HG03571 (cell line): ENCODE results near the gene YOD1.

Experiments used
- ATAC-seq: cut with Tn5 transposase; IDR thresholded peaks from one replicate; pipeline ENCODE4 v1.9.1; 2021; ENCODE audit not compliant: unreplicated experiment

YOD1 gene

DNA sequence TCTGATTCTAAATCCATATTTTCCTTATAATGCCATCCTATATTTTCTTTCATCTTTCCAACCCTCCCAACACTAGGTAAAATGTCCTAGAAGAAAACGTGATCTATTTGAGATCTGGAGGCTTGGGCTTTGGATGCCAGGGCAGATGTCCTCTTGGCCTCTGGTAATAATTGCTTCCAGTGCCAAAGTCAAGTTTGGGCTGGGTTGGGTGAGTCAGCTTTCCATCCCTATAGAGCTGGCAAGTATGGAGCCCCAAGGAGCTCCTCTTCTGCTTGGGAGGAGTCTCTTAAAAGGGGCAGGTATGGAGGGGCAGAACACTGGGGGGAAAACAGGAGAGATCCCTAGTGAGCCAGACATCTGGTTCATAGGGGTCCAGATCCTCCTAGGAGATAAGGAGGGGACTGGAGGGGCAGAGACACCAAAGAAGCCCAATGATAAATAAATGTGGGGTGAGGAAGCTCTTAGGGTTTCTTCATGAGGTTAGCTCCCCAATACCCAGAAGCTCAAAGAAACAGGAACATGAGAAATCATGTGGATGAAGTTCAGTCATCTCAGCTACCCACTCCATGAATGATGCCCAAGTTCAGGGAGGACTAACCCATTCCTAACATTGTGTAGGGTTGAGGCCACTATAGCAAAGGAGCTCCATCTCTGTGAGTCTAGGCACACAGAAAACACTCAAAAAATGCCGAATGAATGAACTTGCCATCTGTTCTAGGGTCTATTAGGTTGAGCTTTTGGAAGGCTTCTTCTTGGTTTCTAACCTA lies 21.9 kb downstream of the YOD1 start:
- ATAC-seq, result no peak

DNA sequence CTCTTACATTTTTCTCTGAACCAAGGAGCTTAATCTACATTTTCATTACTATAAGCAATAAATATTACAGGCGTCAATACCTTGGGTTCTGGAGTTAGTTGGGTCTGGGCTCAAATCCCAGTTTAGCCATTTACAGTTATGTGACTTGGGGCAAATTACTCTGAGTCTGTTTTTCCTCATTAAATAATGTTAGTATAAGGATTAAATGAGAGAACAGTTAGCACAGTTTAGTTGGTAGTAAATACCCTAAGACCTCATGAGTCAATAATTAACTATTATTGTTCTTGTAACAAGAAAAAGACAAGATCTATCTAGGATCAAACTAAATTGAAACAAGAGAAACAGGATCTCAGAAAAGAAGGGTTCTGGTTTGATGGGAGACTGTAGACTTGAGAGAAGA lies 23.1 kb downstream of the YOD1 start:
- no peak for ATAC-seq

GRCh38 chr1:207027206-207027777 lies 23.7 kb downstream of the YOD1 start:
- no peak for ATAC-seq

DNA sequence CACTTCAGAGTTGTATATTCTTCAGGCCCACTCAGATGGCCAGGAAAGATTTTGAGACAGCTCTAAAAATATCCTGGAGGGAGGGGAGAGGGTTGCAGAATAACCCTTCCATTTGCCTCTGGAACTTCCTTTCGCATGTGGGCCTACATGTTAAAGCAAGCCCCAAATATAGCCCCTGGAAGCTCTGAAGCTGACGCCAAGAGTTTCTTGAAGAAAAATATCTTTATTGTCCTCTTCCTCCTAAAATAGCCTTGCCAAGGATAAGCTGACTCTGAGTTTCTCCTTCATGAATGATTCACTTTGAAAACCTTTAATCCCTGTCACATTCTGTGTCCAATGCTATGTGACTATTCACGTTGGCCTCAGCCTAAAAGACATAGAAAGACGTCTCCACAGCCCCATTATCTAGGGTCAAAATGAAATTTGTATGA lies 24.9 kb downstream of the YOD1 start:
- ATAC-seq, result no peak

- ATAC-seq, result no peak
Measured at GRCh38 chr1:207025146-207025880, 25.7 kb downstream of the YOD1 start.

DNA sequence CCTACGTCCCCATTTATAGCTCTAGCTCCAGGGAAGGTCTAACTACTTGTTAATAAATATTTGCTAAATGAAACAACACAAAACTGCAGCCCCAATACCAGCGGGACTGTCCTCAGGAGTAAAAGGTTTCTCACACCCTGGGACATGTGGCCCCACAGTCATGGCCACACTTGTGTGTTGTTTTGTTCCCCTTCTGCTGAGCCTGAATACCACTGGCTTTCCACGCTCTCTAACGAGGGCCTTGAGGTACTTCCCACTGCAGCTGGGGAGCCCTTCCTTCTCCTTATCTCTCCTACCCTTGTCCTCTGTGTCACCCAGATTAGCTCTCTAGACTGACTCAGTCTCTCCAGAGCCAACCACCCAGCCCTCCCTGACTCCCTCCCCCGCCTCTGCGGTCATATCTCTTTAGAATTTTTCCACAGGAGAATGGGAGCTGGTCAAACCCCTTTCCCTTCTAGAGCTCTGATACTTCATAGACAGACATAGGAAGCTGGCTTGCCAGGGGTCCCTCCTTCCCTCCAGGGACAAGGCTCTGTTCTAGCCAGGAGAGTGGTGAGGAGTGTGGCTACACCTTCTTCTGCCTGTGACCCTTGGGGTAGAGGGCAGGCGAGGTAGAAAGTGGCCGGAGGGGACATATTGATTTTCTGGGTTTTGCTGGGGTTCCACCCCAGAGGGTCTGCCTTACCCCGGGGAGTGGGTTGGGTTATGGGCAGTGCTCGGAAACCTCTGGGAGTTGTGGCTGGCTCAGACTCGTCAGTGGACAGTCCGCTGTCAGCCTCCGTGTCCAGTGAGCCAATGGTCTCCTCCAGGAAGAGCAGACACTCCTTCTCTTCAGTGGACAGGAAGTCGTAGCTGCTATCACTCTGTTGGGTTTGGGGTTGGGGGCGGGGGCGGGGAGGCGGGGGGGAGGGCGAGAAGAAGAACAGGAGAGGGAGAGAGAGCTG lies 26.5 kb downstream of the YOD1 start:
- no peak for ATAC-seq

DNA sequence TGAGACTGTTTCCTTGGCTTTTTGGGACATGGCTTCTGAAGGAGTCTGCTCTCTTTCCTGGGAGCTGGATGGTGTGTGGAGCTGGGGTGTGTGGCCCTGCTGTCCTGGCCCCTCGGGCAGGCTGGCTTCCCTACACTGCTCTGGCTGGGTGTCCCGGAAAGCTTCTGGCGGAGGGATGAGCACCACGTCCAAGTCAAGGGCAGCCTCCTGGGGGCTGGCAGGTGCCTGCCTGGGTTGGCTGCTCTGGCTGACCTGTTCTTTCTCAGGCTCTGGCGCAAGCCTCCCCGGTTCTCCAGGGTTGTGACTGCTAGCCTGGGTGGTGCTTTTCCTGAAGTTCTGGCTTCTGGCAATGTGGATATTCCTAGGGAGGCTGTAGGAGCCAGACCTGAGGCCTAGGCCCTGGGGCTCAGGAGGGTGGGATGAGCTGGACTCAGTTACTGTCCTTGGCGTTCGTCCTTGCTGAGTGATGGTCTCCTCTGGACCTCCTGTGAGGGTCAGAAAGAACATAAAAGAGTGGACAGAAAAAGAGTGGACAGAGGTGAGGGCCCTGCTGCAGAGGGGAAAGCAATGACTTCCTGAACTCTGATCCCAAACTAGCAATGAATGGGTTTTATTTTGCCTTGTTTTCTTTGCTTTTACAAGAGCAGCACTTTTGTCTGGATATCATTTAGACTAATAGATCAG lies 27.9 kb downstream of the YOD1 start:
- no peak for ATAC-seq

- ATAC-seq, result no peak
Measured at GRCh38 chr1:207021876-207022596, 29.0 kb downstream of the YOD1 start.

DNA sequence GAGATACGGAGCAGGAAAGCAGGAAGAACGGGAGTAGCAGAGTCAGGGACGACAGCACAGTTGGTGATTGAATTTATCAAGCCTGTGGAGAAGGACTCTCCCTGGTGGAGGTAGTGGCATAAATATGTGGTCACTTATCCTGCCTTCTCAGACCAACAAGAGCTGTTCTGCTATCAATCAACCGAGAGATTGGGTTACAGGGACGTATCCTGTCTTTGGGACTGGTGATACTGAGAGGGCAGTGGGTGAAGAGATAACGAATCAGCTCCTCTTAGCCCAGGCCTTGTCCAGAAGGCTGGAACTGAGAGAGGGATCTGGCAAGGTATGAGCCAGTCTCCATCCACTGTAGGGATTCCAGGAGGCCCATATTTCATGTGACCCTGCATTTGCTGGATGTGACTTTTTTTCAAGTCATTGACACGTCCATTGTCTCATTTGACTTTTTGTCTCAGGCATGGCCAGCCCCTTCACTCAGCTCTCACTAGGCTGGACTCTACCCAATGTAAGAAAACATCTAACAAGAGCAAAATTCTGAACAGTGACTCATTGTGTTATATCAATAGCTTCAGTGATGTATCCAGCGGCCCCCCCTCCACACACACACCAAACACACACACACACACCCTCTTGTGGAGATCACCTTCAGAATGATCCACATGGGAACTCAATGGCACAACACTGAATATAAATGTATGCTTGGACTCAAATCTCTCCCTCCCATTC lies 29.7 kb downstream of the YOD1 start:
- no peak for ATAC-seq

DNA sequence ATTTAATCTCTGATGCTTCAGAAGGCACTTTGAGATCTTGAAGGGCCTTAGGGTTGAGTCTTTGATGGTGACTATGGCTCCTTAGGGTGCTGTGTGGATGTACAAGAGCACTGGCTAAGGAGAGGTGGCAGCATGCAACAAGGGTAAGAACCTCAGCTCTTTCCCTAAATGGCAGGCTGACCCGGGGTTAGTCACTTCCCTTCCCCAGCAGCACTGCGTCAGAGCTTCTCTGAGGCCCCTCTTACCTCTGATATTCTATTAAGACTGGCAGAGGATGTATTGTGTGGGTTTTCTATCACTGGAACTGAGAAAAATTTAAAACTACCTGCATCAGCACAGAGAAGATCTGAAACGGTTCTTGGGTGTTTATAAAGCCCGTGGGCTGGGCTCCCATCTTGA lies 30.3 kb downstream of the YOD1 start:
- no peak for ATAC-seq

DNA sequence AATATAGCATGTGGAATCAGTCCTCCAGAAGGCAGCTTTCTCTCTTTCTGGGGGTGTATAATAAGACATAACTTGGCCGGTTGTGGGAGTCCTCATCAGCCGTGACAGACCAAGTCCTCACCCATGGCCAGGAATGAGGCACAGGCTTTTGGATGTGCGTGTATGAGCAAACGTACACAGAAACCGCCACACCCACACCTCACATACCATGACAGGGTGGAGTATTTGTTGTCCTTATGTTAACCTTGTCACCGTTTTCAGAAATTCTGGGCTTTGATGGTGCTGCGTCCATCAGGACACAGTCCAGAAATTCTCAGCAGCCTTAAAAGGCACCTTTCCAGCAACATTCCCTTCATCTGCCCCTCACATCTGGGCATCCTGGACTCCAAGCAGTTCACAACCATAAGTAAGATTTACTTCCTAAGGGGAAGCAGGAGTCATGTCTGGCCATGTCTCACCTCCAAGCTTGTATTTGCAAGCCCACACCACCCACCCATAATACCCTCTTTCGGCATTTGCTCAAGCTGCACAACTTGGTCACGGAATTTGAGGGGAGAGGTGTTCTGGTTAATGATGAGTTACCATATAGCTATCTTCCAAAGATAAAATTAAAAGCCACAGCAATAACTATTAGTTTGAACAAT lies 30.8 kb downstream of the YOD1 start:
- no peak for ATAC-seq

DNA sequence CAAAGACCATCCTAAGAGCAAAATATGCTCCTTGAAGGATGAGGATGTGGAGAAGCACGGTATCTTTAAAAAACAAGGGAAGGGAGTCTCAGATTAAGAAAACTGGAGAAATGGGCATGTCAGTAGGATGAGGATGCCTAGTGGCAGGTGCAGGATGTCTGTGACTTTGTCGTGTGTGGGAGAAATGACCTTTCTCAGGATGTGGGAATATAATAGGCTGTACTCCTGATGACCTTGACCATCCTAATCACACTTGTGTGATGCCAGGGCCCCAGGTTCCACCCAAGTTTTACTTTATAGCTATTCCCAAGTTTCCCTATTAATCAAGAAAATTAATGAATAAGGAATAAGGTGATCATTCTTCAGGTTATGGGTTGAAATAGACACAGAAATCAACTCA lies 31.3 kb downstream of the YOD1 start:
- ATAC-seq, result no peak

- no peak for ATAC-seq
Measured at GRCh38 chr1:207019161-207019560, 31.8 kb downstream of the YOD1 start.

GRCh38 chr1:207018707-207019106 lies 32.3 kb downstream of the YOD1 start:
- no peak for ATAC-seq

- no peak for ATAC-seq
Measured at GRCh38 chr1:207017615-207018559, 33.1 kb downstream of the YOD1 start.

DNA sequence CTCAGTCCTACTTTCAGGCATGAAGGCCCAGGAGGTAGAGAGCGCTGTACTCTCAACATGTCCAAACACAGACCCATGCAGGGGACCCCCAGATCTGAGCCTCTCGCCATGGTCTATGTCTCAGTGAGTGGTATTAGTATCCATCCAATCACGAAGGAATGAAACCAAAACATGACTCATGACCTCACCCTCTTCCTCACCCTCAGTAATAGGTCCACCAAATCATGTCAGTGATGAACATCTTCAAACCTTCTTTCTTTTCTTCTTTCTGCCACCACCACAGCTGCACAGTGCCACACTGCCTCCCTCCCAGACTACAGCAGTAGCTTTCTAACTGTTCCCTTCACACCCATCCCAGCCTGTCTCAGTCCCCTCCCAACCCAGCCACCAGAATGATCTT lies 35.2 kb downstream of the YOD1 start:
- ATAC-seq, result no peak

DNA sequence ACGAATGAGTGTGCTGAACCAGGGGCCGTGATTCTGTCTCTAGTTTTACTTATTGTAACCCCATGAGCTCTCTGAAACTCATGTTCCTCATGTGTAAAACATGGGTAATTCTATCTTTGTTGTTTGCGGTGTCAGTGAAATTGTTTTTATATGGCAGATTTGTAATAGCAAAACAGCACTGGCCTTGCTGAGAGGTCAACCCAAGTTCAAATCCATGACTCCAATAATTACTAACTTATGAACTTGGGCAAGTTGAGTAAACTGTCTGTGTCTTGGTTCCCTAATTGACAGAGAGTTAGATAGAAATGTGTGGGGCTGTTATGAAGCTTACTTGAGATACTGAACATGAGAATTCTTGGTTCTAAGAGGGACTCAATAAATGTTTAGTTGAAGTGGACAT lies 36.3 kb downstream of the YOD1 start:
- ATAC-seq, result no peak
